Activated B cell treated with CpG ODN at 0.5 μM for 24 hours (primary cell): ENCODE results near the gene PPP1R1C. TPM values are rescaled to one million over a fixed set of nuclear protein-coding genes. Genes with fewer than 3 reads are reported as not detected.

ENCODE experiments used
- ATAC-seq: fragments of 200-7000 bp; cut with Tn5 transposase; one replicate; pipeline ENCODE4 v1.10.0; 2021; ENCODE audit warnings: low read depth, mild to moderate bottlenecking, moderate library complexity
- CTCF ChIA-PET: fragments of 350-600 bp; sonication (Branson Sonifier 250); formaldehyde crosslinking; loops from one replicate; lab custom pipeline; 2021; ENCODE audit warnings: antibody characterized with exemption; lab: Charles Lee
- POLR2A ChIA-PET: fragments of 350-600 bp; sonication (Branson Sonifier 250); formaldehyde crosslinking; loops from one replicate; lab custom pipeline; 2021; ENCODE audit warnings: antibody characterized with exemption; lab: Charles Lee
- DNase-seq: peaks from one replicate; pipeline ENCODE4 v3.0.0; 2022
- H3K27ac Mint-ChIP-seq: one replicate; pipeline ENCODE4 v1.8.0; 2020; ENCODE audit warnings: mixed read lengths
- H3K27me3 Mint-ChIP-seq: one replicate; pipeline ENCODE4 v1.8.0; 2021; ENCODE audit warnings: mixed read lengths
- H3K36me3 Mint-ChIP-seq: one replicate; pipeline ENCODE4 v1.8.0; 2021; ENCODE audit warnings: low read depth, mixed read lengths
- H3K4me1 Mint-ChIP-seq: one replicate; pipeline ENCODE4 v1.8.0; 2021; ENCODE audit warnings: mixed read lengths
- H3K4me3 Mint-ChIP-seq: one replicate; pipeline ENCODE4 v1.8.0; 2020; ENCODE audit warnings: mild to moderate bottlenecking, mixed read lengths
- H3K9me3 Mint-ChIP-seq: one replicate; pipeline ENCODE4 v1.8.0; 2020; ENCODE audit warnings: mixed read lengths
- intact Hi-C: fragments of 100-400 bp; cut with micrococcal nuclease; formaldehyde crosslinking; loops from one replicate; pipeline ENCODE4 v1.15.1; 2024
- total RNA-seq: library from RNA; stranded (reverse); gene quantifications from 2 replicates; pipeline ENCODE4 v1.2.3, GENCODE V29; 2022
- TF ChIP-seq, protein P1 (sequence below): fragments of 200-600 bp; IDR thresholded peaks from one replicate; pipeline ENCODE4 v1.8.0; 2022; ENCODE audit warnings: antibody characterized with exemption, mild to moderate bottlenecking

PPP1R1C gene
- total RNA-seq, 1 donor from 2014 or later, result not detected

- H3K36me3 Mint-ChIP-seq, result no peaks in the 10 kb centered on the region
- peaks cover 6% of the 10 kb centered on the region for H3K27me3 Mint-ChIP-seq
- H3K9me3 Mint-ChIP-seq, result no peaks in the 10 kb centered on the region
- ChIA-PET CTCF (no interaction called here), POLR2A (no interaction called here)
- no peak for DNase-seq
- no peak for ATAC-seq
- H3K4me1 Mint-ChIP-seq, result no peaks in the 10 kb centered on the region
- H3K4me3 Mint-ChIP-seq, result no peak overlapping the region
- TF ChIP-seq, protein P1, sequence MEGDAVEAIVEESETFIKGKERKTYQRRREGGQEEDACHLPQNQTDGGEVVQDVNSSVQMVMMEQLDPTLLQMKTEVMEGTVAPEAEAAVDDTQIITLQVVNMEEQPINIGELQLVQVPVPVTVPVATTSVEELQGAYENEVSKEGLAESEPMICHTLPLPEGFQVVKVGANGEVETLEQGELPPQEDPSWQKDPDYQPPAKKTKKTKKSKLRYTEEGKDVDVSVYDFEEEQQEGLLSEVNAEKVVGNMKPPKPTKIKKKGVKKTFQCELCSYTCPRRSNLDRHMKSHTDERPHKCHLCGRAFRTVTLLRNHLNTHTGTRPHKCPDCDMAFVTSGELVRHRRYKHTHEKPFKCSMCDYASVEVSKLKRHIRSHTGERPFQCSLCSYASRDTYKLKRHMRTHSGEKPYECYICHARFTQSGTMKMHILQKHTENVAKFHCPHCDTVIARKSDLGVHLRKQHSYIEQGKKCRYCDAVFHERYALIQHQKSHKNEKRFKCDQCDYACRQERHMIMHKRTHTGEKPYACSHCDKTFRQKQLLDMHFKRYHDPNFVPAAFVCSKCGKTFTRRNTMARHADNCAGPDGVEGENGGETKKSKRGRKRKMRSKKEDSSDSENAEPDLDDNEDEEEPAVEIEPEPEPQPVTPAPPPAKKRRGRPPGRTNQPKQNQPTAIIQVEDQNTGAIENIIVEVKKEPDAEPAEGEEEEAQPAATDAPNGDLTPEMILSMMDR, result no peak
- no peak overlapping the region for H3K27ac Mint-ChIP-seq
- intact Hi-C loops, result no loop called here
Measured at GRCh38 chr2:182103526-182103925, 117.9 kb downstream of the PPP1R1C start.

DNA sequence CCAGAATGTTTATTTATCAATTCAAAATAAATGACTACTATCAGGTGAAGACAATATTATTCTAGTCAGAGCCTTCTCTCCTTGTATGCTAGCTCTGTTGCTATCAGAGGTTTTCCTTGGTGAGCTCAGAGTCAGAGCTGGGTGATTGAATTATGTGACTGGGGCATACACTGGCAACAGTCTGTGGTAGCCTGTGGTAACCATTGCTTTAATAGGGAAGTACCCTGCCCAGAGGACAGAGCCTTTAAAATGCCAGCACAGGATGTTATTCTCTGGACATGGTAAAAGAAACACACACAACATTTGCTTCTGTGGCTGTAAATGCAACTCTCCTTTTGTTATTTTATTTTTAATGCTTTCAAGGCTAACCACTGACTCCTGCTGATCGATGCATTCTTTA lies 124.7 kb downstream of the PPP1R1C start:
- TF ChIP-seq, protein P1, result no peak
- Mint-ChIP-seq H3K4me3 (no peak overlapping the region), H3K4me1 (no peaks in the 10 kb centered on the region), H3K27ac (no peak overlapping the region), H3K9me3 (no peaks in the 10 kb centered on the region), H3K36me3 (no peaks in the 10 kb centered on the region), H3K27me3 (peaks cover 11% of the 10 kb centered on the region)
- DNase-seq (no peak), ATAC-seq (no peak)
- CTCF ChIA-PET, result no interaction called here
- intact Hi-C loops, result no loop called here
- POLR2A ChIA-PET, result no interaction called here

- no peak overlapping the region for H3K27ac Mint-ChIP-seq
- H3K4me3 Mint-ChIP-seq, result no peak overlapping the region
- intact Hi-C loops, result no loop called here
- H3K4me1 Mint-ChIP-seq, result no peaks in the 10 kb centered on the region
- H3K27me3 Mint-ChIP-seq, result peaks cover 9% of the 10 kb centered on the region
- ChIA-PET CTCF (no interaction called here), POLR2A (no interaction called here)
- DNase-seq (no peak), ATAC-seq (no peak)
- H3K36me3 Mint-ChIP-seq, result no peaks in the 10 kb centered on the region
- no peaks in the 10 kb centered on the region for H3K9me3 Mint-ChIP-seq
- TF ChIP-seq, protein P1, result no peak
Measured at GRCh38 chr2:182113334-182113733, 127.7 kb downstream of the PPP1R1C start.

DNA sequence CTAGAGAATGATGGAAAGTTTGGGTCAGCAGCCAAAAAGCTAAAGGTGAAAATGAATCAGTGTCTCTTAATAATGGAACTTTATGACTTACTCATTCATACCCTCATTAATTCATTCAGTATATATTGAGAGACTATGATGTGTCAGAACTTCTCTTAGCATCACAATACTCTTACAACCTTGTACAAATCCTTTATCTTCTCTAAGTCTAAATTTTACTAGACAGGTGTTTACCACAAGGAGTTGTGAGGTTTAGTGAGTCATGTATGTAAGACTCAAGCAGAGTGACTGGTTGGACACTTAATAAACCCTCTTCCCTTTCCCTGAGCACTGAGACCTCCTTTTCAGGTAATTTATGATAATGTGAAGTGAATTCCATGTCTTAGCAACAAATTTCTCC lies 129.6 kb downstream of the PPP1R1C start:
- H3K27ac Mint-ChIP-seq, result no peak overlapping the region
- ChIA-PET POLR2A (no interaction called here), CTCF (no interaction called here)
- TF ChIP-seq, protein P1, result no peak
- peaks cover 9% of the 10 kb centered on the region for H3K27me3 Mint-ChIP-seq
- H3K9me3 Mint-ChIP-seq, result no peaks in the 10 kb centered on the region
- DNase-seq (no peak), ATAC-seq (no peak)
- no peaks in the 10 kb centered on the region for H3K4me1 Mint-ChIP-seq
- intact Hi-C loops, result no loop called here
- H3K36me3 Mint-ChIP-seq, result no peaks in the 10 kb centered on the region
- no peak overlapping the region for H3K4me3 Mint-ChIP-seq

GRCh38 chr2:182116774-182117173 lies 131.1 kb downstream of the PPP1R1C start:
- H3K27ac Mint-ChIP-seq, result no peak overlapping the region
- POLR2A ChIA-PET, result no interaction called here

More at GRCh38 chr2:182116774-182117173, 131.1 kb downstream of the PPP1R1C start:
- ATAC-seq (no peak), DNase-seq (no peak)
- H3K9me3 Mint-ChIP-seq, result no peaks in the 10 kb centered on the region
- H3K27me3 Mint-ChIP-seq, result peaks cover 5% of the 10 kb centered on the region
- no peaks in the 10 kb centered on the region for H3K4me1 Mint-ChIP-seq
- intact Hi-C loops, result no loop called here
- CTCF ChIA-PET, result no interaction called here
- no peak overlapping the region for H3K4me3 Mint-ChIP-seq
- no peaks in the 10 kb centered on the region for H3K36me3 Mint-ChIP-seq
- TF ChIP-seq, protein P1, result no peak
